CD14-positive monocyte (primary cell): ENCODE results near the gene CD226. TPM values are rescaled to one million over a fixed set of nuclear protein-coding genes. Genes with fewer than 3 reads are reported as not detected.

Experiments
- DNase-seq, 3 donors: peaks; one replicate each; pipeline ENCODE4 v3.0.0-alpha.2; 2011 to 2022
- H2AFZ ChIP-seq: 2 replicates; pipeline ENCODE4 v1.6.0; 2012; ENCODE audit warnings: mild to moderate bottlenecking, low read depth, low read length, inconsistent platforms; ENCODE audit not compliant: insufficient read depth, poor library complexity, severe bottlenecking
- H3K27ac ChIP-seq, 2 donors: 1 replicate in 1 of 2; 2 replicates in 1 of 2; pipeline ENCODE4 v1.5.1; 2012 to 2013; ENCODE audit warnings: low read length in 2 of 2, control low read depth in 1 of 2, inconsistent platforms in 1 of 2, low read depth in 1 of 2, mild to moderate bottlenecking in 1 of 2
- H3K27me3 ChIP-seq, 2 donors: one replicate each; pipeline versions ENCODE4 v1.6.0 to v1.6.1; 2011 to 2013; ENCODE audit warnings: low read length in 2 of 2; ENCODE audit not compliant: control insufficient read depth in 2 of 2, insufficient read depth in 2 of 2
- H3K36me3 ChIP-seq, 2 donors: replicated peaks in 1 of 2; 1 replicate in 1 of 2; 2 replicates in 1 of 2; pipeline versions ENCODE4 v1.5.1 to v1.6.1; 2012 to 2013; ENCODE audit warnings: low read length in 2 of 2, control low read depth in 1 of 2, inconsistent platforms in 1 of 2, mild to moderate bottlenecking in 1 of 2; ENCODE audit not compliant: insufficient read depth in 2 of 2, control insufficient read depth in 1 of 2
- H3K4me1 ChIP-seq, 2 donors: 1 replicate in 1 of 2; 2 replicates in 1 of 2; pipeline versions ENCODE4 v1.5.1 to v1.6.1; 2012 to 2013; ENCODE audit warnings: low read length in 2 of 2, control low read depth in 1 of 2, inconsistent platforms in 1 of 2, mild to moderate bottlenecking in 1 of 2, moderate library complexity in 1 of 2; ENCODE audit not compliant: insufficient read depth in 2 of 2, control insufficient read depth in 1 of 2
- H3K4me2 ChIP-seq: replicated peaks from 2 replicates; pipeline ENCODE3; 2012; ENCODE audit warnings: low read length, moderate library complexity, mild to moderate bottlenecking; ENCODE audit not compliant: poor library complexity, severe bottlenecking; ENCODE audit errors: extremely low read depth
- H3K4me3 ChIP-seq, 3 experiments: fragments of 200-600 bp in 1 of 3; sonication (generic) in 1 of 3; replicated peaks in 1 of 3; 1 replicate in 2 of 3; 2 replicates in 1 of 3; pipeline ENCODE4 v1.5.1; 2011 to 2013; ENCODE audit warnings: low read length in 3 of 3, mild to moderate bottlenecking in 3 of 3, control low read depth in 2 of 3, low read depth in 2 of 3, inconsistent platforms in 1 of 3, moderate library complexity in 1 of 3
- H3K79me2 ChIP-seq: 2 replicates; pipeline ENCODE4 v1.6.0; 2012; ENCODE audit warnings: mild to moderate bottlenecking, control low read depth, inconsistent platforms, low read length, moderate library complexity; ENCODE audit not compliant: insufficient read depth
- H3K9ac ChIP-seq: 2 replicates; pipeline ENCODE4 v1.6.0; 2017; ENCODE audit warnings: low read length, mild to moderate bottlenecking; ENCODE audit not compliant: insufficient read depth, poor library complexity, severe bottlenecking
- H3K9me3 ChIP-seq, 2 donors: replicated peaks in 1 of 2; 1 replicate in 1 of 2; 2 replicates in 1 of 2; pipeline versions ENCODE4 v1.5.1 to v1.6.1; 2012 to 2013; ENCODE audit warnings: low read length in 2 of 2, control low read depth in 1 of 2; ENCODE audit not compliant: control insufficient read depth in 1 of 2, insufficient read depth in 1 of 2
- H4K20me1 ChIP-seq: 2 replicates; pipeline ENCODE4 v1.6.0; 2012; ENCODE audit warnings: mild to moderate bottlenecking, low read length, control low read depth, moderate library complexity; ENCODE audit not compliant: insufficient read depth
- H3K27ac Mint-ChIP-seq, 7 donors: one replicate each; pipeline ENCODE4 v1.8.0; 2020; ENCODE audit warnings: mild to moderate bottlenecking in 7 of 7, mixed read lengths in 7 of 7, moderate library complexity in 6 of 7, inconsistent platforms in 2 of 7
- H3K27me3 Mint-ChIP-seq, 3 donors: one replicate each; pipeline ENCODE4 v1.8.0; 2021 to 2022; ENCODE audit warnings: low read depth in 3 of 3, mild to moderate bottlenecking in 3 of 3, mixed read lengths in 3 of 3, moderate library complexity in 3 of 3, inconsistent platforms in 1 of 3
- H3K36me3 Mint-ChIP-seq, 2 donors: one replicate each; pipeline ENCODE4 v1.8.0; 2020; ENCODE audit warnings: mixed read lengths in 2 of 2, inconsistent platforms in 1 of 2, mild to moderate bottlenecking in 1 of 2
- H3K4me1 Mint-ChIP-seq: one replicate; pipeline ENCODE4 v1.8.0; 2020; ENCODE audit warnings: mild to moderate bottlenecking, mixed read lengths
- H3K4me3 Mint-ChIP-seq, 2 donors: one replicate each; pipeline ENCODE4 v1.8.0; 2020; ENCODE audit warnings: mild to moderate bottlenecking in 2 of 2, mixed read lengths in 2 of 2, moderate library complexity in 1 of 2
- H3K9me3 Mint-ChIP-seq, 7 donors: one replicate each; pipeline ENCODE4 v1.8.0; 2020 to 2022; ENCODE audit warnings: mixed read lengths in 7 of 7, mild to moderate bottlenecking in 6 of 7, moderate library complexity in 6 of 7, inconsistent platforms in 2 of 7
- WGBS: methylation state at CpG from one replicate; pipeline ENCODE4 v1.1.5; 2013; ENCODE audit warnings: missing lambda C conversion rate; ENCODE audit not compliant: insufficient coverage; 5-methylcytosine and 5-hydroxymethylcytosine counted together
- intact Hi-C, 2 donors: fragments of 100-400 bp; cut with micrococcal nuclease; formaldehyde crosslinking; loops; one replicate each; pipeline versions ENCODE4 v1.15.0 to v1.15.1; 2023
- polyA plus RNA-seq, 3 donors: library from polyadenylated mRNA; depleted of rRNA in 1 of 3; unstranded in 2 of 3; stranded (reverse) in 1 of 3; fragments of 300-500 nt in 2 of 3; fragments of >200 nt in 1 of 3; fragmentation: Illumina TruSeq in 2 of 3; gene quantifications; 1 replicate in 2 of 3; 2 replicates in 1 of 3; pipeline ENCODE4 v1.2.3, GENCODE V29; 2012 to 2021
- TF ChIP-seq, protein P1 (sequence below): fragments of 200-600 bp; IDR thresholded peaks from one replicate; pipeline ENCODE4 v1.8.0; 2022; ENCODE audit warnings: antibody characterized with exemption, mild to moderate bottlenecking

The CD226 gene
- polyA plus RNA-seq, 3 donors, result 0.53 to 1.1 (median 0.65) TPM

DNA sequence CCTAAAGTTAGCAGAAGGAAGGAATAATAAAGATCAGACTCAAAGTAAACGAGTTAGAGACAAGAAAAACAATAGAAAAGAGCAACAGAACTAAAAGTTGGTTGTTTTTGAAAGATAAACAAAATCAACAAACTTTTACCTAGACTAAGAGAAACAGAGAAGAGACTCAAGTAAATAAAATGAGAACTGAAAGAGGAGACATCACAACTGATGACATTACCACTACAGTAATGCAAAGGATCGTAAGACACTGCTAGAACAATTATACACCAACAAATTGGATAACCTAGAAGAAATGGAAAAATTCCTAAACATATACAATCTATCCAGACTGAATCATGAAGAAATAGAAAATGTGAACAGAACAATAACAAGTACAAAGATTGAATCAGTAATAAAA is 139.3 kb downstream of the CD226 start:
- Histone ChIP-seq H3K9ac (no peak overlapping the region), H3K79me2 (no peaks in the 10 kb centered on the region), H4K20me1 (no peaks in the 10 kb centered on the region), H3K4me3 (no peak overlapping the region), H3K27ac (no peak overlapping the region), H3K4me1 (no peaks in the 10 kb centered on the region), H2AFZ (no peak overlapping the region), H3K9me3 (no peaks in the 10 kb centered on the region), H3K36me3 (no peaks in the 10 kb centered on the region), H3K4me2 (no peak overlapping the region), H3K27me3 (no peaks in the 10 kb centered on the region)
- H3K4me1 Mint-ChIP-seq, result no peaks in the 10 kb centered on the region
- intact Hi-C loops, result no loop called here
- no peak overlapping the region for H3K27ac Mint-ChIP-seq
- TF ChIP-seq, protein P1, sequence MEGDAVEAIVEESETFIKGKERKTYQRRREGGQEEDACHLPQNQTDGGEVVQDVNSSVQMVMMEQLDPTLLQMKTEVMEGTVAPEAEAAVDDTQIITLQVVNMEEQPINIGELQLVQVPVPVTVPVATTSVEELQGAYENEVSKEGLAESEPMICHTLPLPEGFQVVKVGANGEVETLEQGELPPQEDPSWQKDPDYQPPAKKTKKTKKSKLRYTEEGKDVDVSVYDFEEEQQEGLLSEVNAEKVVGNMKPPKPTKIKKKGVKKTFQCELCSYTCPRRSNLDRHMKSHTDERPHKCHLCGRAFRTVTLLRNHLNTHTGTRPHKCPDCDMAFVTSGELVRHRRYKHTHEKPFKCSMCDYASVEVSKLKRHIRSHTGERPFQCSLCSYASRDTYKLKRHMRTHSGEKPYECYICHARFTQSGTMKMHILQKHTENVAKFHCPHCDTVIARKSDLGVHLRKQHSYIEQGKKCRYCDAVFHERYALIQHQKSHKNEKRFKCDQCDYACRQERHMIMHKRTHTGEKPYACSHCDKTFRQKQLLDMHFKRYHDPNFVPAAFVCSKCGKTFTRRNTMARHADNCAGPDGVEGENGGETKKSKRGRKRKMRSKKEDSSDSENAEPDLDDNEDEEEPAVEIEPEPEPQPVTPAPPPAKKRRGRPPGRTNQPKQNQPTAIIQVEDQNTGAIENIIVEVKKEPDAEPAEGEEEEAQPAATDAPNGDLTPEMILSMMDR, result no peak
- no peaks in the 10 kb centered on the region for H3K27me3 Mint-ChIP-seq
- no peaks in the 10 kb centered on the region for H3K36me3 Mint-ChIP-seq
- H3K9me3 Mint-ChIP-seq, result peaks cover 0 to 3% (median 0%) of the 10 kb centered on the region in 7 donors
- H3K4me3 Mint-ChIP-seq, result no peak overlapping the region
- no CpG with 5 or more reads among the region's 2 CpGs for WGBS
- no peak for DNase-seq

DNA sequence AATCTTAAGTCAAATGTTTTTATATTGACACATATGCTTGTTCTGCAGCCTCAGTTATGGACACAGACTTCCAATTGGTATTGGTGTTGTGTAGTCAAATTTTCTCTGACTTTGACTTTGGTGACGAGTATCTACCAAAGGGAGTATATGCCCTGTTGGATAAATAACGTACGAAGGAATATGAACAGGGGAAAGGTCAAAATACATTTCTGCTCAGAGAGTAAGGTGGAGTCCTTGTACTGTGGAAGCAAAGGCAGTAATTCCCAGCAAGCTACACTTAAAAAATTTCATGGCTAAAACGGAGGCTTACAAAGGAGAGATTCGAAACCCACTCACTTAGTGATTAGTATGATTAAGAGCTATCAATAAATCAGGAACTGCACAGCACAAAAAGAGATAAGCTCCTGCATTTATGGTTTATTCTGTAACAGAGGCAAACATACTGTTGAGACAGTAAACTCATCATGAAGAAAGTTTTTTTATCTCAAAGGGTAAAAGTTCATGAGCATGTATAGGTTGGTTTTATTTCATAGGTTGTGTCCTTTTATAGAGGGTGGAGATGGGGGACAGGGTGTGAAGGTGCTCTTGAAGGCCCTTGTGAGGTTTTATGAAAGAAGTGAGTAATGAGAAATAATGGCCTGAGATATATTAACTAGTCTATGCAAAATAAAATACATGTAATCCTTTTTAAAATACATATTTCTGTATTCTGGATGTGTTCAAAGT is 142.7 kb downstream of the CD226 start:
- Histone ChIP-seq H3K4me3 (no peak overlapping the region), H3K27me3 (no peaks in the 10 kb centered on the region), H4K20me1 (no peaks in the 10 kb centered on the region), H3K4me1 (no peaks in the 10 kb centered on the region), H3K27ac (no peak overlapping the region), H3K36me3 (no peaks in the 10 kb centered on the region), H3K79me2 (no peaks in the 10 kb centered on the region), H3K4me2 (no peak overlapping the region), H2AFZ (no peak overlapping the region), H3K9me3 (no peaks in the 10 kb centered on the region), H3K9ac (no peak overlapping the region)
- H3K9me3 Mint-ChIP-seq, result peaks cover 0 to 6% (median 0%) of the 10 kb centered on the region in 7 donors
- no peak overlapping the region for H3K4me3 Mint-ChIP-seq
- no peaks in the 10 kb centered on the region for H3K36me3 Mint-ChIP-seq
- H3K27me3 Mint-ChIP-seq, result no peaks in the 10 kb centered on the region
- H3K4me1 Mint-ChIP-seq, result no peaks in the 10 kb centered on the region
- DNase-seq, result no peak
- H3K27ac Mint-ChIP-seq, result no peak overlapping the region
- TF ChIP-seq, protein P1, result no peak
- 100% methylated on average over 1 of the region's 5 CpGs for WGBS
- intact Hi-C loops, result no loop called here
